Activated CD4-positive, alpha-beta T cell treated with anti-CD3 and anti-CD28 coated beads, Interleukin-2, amount 50 U/mL, for 4 hours (primary cell): ENCODE results near the gene NSMF.
A peak's percentile ranks its signal among the peaks of the same experiment; 100 is the strongest.
"Not testable (repeated sequence)": the region's sequence is repeated elsewhere in the genome, so short reads cannot be mapped to it uniquely, and the experiment has no call there.

Experiments used
- DNase-seq, 2 experiments: peaks; one replicate each; pipeline ENCODE4 v3.0.0-alpha.2; 2020

NSMF gene

GRCh38 chr9:137456864-137457405, 2.2 kb downstream of the NSMF start:
- no peak for DNase-seq

- DNase-seq = no peak
These were observed 2.9 kb downstream of the NSMF start for GRCh38 chr9:137456061-137456863.

- DNase-seq = no peak
These were observed 3.7 kb downstream of the NSMF start for GRCh38 chr9:137455359-137455991.

DNA sequence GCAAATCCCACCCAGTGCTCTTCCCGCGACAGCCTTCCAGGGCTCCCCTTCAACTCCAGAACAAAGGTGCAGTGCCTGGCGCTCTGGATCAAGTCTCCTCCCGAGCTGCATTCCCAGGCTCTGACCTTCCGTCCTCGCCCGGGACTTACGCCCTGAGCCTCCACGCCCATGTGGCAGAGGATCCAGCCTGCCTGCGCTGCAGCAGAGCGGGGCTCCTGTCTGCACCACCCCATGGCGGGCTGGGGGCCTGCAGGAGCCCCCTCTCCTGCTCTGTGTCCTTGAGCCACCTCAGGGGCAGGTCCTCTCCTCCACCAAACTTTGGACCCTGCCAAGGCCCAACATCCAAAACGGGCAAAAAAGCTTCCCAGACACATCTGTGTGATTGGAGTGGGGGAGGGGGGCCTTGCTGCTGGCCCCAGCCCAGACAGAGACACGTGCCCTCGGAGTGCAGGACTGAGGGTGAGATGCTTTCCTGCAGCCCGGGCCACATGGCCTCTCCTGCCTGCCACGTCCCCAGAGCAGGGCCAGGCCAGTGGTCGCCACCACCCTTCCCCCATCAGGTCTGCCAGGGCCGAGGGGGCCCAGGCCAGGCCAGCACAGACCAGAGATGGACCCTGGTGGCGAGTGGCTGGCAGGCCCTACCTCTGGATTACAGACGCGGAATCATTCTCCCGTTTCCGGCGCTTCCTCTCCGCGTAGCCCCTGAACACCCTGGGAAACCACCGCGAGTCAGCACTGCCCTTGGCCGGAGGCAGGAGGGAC, 4.4 kb downstream of the NSMF start:
- DNase-seq = no peak

DNA sequence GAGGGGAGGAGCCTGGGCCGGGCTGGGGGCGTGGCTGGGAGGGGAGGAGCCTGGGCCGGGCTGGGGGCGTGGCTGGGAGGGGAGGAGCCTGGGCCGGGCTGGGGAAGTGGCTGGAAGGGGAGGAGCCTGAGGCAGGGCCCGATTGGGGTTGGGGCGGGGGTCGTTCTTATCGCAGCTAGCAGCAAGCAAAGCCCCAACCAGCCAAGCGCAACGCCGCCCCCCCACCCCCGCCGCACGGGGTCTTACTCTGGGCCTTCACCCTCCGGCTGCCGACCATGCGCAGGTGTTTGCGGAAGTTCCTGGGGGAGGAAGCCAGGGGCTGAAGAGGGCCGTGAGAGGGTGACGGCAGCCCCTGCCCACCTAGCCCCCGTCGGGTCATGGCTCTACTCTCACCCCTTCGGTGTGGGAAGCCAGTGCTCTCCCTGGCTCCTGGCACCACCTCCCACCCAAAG, 5.0 kb downstream of the NSMF start:
- no peak for DNase-seq

DNA sequence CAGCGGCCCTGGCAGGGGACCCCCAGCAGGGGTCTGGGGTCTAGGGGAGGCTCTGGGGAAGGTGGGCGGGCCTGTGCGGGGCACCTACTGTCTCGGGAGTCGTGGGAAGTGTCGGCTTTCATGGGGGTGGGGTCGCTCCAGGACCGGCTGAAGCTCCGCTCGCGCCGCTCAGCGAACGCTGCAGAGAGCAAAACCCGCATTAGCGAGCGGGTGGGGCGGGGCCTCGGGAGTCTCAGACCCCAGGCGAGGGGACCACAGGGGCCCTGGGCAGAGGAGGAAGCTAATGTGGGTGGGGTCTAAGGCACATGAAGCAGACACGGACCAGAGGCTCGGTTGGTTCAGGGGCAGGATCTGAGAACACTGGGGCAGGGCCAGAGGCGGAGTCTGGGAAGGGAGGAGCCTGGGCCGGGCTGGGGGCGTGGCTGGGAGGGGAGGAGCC, 5.5 kb downstream of the NSMF start:
- peak; percentile 53 to 59 for DNase-seq

DNA sequence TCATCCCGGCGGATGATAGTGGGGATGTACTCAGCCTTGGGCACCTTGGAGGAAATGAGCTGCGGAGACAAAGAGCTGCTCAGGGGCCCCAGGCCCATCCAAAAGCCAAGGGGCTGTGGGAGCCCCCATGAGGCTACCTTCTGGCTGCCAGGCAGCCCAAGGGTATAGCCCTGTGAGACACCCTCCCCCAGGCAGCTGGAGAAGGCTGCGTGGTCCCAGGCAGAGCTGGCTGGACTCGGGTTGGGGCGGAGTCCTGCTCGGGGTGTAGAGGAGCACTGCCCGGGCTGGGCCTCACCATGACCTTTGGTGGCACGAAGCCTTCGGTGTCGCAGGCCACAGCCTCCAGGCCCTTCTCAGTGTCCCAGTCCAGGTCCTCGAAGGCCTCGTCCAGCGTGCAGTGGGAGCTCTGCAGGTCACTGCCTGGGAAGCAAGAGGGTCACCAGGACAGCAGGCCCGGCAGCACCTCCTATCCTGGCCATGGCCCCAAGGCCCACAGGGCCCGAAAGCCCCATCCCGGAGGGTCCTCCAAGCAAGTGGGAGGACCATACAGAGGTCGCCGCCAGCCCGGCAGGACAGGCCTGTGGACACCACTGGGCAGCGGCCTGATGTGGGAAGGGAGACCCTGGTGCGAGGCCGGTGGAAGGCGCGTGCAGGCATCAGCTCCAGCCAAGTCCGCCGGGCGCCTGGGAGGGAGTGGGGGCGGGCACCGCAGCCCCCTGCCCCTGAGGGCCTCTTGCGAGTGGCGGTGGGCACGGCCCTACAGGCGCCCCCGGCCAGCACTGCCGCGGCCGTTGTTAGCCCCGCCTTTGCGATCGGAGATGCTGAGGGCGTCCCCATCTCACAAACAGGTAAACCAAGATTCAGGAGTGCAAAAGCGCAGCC, 6.1 kb downstream of the NSMF start:
- DNase-seq = no peak

GRCh38 chr9:137452006-137452760, 7.0 kb downstream of the NSMF start:
- DNase-seq = no peak

DNA sequence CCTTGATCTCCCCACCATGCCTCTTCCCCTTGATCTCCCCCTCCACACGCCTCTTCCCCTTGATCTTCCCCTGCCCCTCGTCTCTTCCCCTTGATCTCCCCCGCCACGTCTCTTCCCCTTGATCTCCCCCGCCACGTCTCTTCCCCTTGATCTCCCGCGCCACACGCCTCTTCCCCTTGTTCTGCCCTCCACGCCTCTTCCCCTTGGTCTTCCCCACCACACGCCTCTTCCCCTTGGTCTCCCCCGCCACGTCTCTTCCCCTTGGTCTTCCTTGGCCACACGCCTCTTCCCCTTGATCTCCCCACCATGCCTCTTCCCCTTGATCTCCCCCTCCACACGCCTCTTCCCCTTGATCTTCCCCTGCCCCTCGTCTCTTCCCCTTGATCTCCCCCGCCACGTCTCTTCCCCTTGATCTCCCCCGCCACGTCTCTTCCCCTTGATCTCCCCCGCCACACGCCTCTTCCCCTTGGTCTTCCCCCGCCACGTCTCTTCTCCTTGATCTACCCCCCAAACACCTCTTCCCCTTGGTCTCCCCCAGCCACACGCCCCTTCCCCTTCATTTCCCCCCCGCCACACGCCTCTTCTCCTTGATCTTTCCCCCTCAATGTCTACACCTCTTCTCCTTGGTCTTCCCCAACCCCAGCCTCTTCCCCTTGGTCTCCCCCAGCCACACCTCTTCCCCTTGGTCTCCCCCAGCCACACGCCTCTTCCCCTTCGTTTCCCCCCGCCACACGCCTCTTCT, 7.7 kb downstream of the NSMF start:
- DNase-seq = not testable (repeated sequence)

DNA sequence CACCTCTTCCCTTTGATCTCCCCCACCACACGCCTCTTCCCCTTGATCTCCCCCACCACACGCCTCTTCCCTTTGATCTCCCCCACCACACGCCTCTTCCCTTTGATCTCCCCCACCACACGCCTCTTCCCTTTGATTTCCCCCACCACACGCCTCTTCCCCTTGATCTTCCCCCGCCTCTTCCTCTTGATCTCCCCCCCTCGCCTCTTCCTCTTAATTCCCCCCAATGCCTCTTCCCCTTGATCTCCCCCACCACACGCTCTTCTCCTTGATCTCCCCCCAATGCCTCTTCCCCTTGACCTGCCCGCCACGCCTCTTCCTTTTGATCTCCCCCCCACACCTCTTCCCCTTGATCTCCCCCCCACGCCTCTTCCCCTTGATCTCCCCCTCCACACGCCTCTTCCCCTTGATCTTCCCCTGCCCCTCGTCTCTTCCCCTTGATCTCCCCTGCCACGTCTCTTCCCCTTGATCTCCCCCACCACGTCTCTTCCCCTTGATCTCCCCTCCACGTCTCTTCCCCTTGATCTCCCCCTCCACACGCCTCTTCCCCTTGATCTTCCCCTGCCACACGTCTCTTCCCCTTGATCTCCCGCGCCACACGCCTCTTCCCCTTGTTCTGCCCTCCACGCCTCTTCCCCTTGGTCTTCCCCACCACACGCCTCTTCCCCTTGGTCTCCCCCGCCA, 8.5 kb downstream of the NSMF start:
- DNase-seq = peak in 1 of 2 experiments; percentile 31

- peak; percentile 51 to 72 for DNase-seq
These were observed 9.1 kb downstream of the NSMF start for GRCh38 chr9:137449931-137450538.

DNA sequence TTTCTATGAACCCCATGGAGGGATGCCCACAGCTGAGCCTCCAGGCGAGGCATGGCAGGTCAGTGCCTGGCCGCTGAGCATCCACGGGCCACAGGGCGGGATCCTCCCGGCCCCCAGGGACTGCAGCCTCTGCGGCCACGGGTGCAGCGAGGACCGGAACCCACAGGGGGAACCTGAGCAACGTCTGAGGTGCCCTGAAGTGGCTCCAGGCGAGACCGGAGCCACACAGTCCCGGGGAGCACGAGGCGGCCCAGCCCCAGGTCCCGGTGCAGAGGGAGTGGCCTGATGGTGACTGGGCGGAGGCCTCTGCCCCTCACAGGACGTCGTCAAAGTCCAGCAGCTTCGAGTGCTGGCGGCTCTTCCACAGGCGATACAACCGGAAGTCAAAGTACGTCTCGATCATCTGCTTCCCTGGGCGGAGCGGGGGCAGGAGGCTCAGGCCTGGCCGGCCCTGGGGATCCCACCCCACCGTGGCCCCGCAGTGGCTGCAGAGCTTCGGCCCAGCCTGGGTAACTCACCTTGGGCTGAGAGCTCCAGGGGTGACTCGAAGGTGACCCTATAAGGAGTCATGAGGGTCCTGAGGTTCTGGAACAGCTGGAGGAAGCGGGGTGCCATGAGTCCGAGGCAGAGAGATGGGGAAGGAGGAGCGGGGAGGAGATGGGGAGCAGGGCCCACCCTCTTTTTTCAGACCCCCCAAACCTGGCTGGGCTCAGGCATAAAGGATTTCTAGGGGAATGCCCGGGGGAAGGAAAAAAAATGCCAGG, 9.9 kb downstream of the NSMF start:
- no peak for DNase-seq

- DNase-seq = no peak
These were observed 10.6 kb downstream of the NSMF start for GRCh38 chr9:137448602-137448962.

- no peak for DNase-seq
These were observed 11.2 kb downstream of the NSMF start for GRCh38 chr9:137447722-137448601.

GRCh38 chr9:137446851-137447471, 12.2 kb downstream of the NSMF start:
- DNase-seq = no peak

DNA sequence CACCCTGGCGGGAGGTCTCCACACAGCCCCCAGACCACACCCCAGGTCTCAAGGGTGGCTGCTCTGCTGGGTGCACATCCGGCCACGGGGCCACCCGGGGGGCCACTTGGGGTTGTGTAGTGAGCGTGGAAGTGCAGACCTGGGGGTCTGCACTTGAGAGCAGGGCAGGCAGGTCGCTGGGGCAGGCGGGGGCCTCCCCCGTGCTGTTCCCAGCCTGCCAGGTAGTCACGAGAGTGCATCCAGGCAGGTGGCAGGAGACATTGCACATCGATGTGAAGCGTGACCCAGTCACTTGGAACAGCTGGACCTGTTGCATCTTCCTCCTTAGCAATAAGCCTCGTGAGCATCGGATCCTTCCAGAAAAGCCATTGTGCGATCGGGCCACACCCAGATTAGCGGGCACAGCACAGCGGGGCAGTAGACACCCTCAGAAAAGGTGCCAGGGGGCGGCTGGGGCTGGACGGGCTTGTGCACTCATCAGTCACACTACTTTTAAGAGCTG, 13.2 kb downstream of the NSMF start:
- DNase-seq = no peak

DNA sequence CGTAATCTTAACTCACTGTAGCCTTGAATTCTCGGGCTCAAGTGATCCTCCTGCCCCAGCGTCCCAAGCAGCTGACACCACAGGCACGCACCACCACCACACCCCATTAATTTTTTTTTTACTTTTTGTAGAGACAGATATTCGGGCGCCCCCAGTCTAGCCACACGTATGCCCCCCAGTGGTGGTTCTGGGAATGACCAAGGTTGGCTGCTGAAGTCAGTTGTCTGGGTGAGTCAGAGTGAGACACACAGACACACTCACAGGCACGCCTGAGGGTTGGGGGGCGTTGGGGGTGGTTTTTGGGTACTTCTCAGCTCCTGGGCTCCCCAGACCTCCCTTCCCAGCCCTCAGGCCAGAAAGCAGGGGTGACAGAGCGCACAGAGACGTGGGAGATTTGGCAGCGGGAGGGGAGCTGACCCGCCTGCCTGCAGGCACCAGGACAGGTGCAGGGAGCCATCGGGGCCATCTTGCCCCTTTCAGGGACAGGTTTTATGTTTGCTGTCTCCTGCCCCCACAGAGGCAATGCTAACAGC, 13.8 kb downstream of the NSMF start:
- DNase-seq = peak; percentile 85 to 91
